HG03442 (cell line): ENCODE measurements around the gene QSOX1.
A peak's percentile ranks its signal among the peaks of the same experiment; 100 is the strongest.

Source experiments
- ATAC-seq: cut with Tn5 transposase; IDR thresholded peaks from one replicate; pipeline ENCODE4 v1.9.1; 2021; ENCODE audit warnings: mild to moderate bottlenecking, moderate library complexity; ENCODE audit not compliant: unreplicated experiment

The QSOX1 gene

DNA sequence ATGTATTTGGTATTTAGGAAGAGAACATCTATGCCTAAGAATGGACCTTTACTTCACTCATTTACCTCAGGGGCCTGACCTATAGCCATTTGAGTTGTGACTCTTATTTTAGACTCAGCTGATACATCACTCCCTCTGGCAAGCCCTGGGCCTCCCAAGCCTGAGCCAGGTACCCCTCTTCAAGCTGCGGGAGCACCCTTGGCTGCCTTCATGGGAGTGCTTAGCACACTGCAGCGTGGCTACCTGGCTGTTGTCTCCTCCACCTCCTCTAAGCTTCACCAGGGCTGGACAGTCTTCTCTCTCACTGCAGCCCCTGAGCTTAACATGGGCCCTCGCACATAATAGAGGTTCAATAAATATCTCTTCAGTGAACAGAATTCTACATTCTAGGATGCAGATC is 51.9 kb downstream of the QSOX1 start:
- no peak for ATAC-seq

DNA sequence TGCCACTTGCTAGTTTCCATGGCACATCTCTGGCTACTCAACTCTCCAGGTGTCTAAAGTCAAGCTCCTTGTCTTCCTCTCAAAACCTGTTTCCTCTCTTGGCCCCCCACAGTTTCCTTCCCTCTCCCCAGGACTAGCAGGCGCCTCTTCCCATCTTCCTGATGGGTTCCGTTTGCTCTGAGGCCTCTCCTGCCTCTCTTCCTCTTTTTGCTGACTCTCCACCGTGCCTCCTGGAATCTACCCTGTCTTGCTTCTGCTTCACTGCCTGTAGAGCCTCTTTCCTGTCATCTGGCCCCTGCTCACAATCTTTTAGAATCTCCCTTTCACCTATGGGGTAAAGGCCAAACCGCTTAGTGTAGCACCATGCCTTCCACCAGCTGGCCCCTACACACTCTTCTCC is 53.6 kb downstream of the QSOX1 start:
- no peak for ATAC-seq

DNA sequence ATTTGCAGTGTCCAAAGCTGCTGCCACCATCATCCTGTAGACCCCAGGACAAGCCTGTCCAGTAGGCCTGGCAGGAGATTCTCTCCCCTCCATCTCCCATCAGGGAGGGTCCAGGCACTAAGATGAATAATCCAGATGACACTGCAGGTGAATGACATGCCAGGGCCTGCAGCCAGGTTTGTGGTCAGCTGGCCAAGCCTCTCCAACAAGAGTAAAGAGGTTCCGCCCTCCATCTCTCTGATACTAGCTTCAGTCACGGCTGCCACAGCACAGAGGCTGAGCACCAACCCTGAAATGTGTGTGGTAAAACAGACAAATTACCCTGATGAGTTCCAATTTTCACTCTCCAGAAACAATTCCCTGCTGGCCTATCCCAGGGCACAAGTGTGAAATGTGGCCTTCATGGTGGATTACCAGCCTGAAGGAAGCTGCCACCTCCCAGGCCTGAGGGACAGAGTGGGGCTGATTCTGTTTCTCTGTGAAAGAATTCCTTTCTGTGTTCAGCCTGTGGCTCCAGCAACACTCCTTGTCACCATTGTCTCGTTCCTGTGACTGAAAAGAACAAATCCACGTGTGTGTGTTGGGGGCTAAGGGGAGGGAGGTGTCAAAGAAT is 55.4 kb downstream of the QSOX1 start:
- no peak for ATAC-seq

DNA sequence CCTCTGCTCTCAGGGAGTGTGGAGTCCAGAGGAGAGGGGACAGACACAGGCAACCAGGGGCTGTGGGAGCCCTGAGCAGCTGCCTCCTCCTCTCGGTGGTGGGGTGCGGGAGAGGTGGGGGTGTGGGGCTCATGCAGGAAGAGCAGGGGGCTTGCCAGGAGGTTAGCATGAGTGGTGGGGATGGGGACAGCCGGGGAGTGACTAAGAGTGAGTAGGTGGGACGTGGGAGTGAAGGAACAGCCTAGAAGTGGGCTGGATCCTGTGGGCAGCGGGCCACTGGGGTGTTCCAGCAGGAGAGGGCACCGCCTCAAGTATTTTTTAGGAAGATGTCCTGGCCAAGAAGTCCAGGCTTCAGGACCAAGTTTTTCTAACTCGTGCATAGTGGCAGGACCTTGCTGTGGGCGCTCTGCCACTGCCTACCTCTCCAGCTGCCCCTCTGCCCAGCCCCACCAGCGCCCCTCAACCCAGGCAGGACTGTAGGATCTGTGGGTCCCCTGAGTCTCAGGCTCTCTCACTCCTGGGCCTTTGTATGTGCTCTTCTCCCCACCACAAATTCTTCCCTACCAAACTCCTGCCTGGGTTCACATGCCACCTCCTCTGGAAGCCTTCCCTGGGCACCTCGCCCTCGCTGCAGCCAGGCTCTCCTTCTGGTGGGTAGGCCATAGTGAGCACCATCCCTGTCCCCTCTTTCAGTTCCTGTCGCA is 56.6 kb downstream of the QSOX1 start:
- ATAC-seq, result no peak

DNA sequence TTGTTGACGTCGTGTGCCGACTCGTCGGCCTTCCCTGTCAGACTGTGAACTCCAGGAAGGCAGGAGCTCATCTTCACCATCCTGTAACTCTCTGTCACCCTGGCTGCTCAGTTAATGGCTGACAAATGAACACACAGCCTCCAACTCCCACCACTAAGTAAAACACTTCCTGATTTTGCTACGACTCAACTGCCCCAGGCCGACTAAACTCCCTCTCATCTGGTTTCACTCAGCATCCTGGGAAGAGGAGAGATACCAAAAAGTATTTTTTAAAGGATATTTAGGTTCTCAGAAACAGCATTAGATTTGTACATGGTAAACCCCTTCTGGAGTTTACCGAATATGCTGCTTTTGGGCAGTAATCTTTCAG is 57.2 kb downstream of the QSOX1 start:
- no peak for ATAC-seq

DNA sequence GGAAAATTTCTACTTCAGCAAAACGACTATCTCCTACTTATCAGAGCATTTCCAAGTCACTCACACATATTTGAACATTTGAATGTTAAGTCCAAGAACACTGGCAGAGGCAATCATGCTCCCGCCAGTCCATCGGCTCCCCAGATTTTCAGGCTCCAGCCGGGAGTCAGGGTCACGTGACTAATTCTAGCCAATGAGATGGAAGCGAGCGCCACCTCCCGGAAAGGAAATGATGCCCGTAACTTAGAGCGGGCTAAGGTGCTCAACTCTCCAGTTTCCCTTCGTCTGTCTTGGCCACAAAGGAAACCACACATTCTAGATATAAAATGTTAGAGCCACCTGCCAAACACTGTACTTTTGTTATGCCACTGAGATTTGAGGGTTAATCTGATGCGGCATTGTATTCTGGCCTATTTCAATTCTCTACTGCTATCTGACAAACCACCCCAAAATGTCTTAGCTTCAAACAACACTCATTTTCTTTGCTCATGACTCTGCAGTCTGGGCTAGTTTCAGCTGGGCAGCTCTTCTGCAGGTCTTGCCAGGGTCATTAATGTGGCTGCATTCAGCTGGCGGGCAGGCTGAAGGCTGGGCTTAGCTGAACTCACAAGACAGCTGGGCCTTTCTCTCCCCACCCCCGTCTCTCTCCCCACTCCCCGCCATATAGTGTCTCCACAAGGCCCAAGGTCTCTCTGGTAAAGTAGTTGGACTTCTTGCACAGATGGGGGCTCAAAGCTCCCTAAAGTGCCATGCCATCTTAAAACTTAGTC is 58.9 kb downstream of the QSOX1 start:
- no peak for ATAC-seq

DNA sequence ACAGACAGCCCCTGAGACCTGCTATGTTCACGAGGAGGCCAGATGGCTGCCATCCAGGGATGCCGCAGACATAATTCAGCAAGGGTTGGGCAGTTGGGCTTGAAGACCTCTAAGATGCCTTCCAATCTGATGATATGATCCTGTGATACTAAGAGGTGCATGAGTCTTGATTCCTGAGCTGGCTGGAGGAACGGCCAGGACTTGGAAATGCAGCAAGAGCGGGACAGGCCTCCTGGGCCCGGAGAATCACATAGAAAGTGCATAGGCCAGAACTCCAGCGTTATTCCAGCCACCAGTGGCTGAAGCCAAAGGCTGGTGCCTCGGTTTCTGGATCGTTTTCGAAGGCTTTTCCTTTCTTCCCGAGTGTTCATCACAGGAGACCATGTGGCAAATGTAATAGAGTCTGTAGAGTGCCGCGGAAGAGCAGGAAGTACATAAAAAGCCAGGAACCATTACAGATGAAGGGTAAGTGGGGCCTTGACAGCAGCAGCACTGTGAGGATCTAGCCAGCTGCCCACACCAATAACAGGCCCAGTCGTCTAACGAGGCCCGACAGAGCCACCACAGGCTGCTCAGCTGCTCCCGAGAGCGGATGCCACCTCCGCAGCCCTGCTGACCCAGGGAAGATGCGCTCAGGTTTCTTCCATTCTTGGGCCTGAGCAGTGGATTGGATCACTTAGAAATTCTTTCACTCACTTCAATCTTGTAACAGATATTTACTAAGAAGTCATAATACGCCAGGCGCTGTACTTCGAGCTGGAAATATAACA is 61.4 kb downstream of the QSOX1 start:
- ATAC-seq, result no peak

DNA sequence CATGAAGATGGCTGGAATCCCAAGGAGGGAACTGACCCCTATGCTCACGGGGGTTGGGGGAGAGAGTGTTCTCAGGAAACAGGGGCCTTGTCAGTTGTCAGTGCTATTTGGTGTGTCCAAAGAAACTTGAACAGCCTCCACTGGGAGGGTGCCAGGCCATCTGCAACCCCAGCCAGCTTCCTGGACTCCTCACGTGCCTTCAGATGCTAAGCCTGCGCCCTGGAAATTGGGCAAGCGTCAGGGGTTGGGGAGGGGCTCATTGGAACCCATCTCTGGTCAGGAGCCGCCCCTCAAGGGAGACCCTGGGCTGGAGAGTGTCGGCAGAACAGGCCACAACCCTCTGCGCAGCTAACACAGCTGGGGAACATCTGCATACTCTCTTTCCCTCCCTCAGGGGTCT is 62.3 kb downstream of the QSOX1 start:
- no peak for ATAC-seq

DNA sequence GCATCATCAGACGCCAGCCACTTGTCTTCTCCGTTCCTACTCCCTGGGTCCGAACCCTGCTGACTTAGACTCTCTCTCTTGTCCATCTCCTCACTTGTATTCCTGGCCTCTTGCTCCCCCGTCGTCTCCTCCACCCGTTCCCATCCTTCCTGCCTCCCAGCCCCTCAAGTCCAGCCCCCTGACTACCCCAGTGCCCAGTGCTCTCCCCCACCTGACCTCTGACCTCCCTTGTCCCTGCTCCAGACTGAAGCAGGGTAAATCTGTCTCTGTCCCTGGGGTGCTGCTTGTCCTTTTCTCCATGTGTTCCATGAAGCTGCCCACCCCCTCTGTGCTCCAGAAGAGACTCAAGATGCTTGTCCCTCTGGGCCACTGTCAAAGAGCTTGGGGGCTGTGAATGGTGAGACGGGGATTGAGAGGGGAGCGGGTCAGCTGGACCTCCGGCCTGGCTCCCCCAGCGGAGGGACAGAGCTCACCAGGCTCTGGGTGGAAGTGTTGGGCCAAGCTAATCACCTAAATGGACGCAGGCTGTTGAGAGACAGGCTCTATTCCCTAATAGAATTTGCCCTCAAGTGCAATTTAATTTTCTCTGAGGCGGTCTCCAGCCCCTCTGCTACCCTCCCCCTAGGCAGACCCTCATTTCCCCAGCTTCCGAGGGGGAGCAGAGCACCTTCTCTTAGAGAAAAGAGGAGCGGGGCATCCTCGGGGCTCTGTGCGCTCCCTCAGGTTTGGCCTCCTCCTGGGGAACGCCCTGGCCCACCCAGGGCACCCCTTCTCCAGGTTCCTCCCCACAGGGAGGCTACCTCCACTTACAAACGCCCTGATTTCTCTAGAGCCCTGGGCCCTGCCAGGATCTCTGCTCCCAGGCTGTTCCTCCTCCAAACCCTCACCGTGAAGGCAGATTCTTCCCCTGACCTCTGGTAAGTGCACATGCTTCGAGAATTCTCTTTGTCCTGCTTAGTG is 64.4 kb downstream of the QSOX1 start:
- ATAC-seq, result no peak

DNA sequence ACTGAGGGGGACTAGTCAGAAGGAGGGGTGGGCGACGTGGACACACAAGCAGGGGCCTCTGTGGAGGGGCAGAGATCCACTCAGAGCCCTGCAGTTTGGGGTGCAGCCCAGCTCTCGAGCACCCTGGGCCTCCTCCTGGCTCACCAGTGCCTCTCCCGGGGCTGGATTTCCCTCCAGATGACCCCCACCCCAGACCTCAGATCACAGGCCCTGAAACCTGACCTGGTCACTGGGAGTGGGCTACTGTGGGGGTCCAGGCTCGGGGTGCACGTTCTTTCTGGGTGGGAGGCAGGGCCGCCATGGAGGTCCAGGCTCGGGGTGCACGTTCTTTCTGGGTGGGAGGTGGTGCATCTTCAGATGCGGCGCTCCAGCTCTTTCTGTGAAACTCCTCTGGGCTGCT is 65.1 kb downstream of the QSOX1 start:
- no peak for ATAC-seq

DNA sequence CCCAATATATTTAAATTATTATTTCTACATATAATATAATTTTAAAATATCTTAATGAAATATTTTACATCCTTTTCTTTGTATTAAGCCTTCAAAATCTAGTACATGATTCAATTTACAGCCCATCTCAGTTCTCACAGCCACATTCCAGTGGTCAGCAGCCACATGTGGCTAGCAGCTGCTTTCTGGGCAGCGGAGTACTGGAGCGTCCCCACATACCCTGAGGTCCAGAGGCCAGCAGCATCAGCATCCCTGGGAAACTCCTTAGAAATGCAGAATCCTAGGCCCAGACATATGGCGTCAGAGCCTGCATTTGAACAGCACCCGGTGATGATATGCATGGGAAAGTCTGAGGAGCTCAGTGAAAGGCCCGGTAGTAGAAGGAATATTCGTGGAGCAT is 66.8 kb downstream of the QSOX1 start:
- ATAC-seq, result no peak

DNA sequence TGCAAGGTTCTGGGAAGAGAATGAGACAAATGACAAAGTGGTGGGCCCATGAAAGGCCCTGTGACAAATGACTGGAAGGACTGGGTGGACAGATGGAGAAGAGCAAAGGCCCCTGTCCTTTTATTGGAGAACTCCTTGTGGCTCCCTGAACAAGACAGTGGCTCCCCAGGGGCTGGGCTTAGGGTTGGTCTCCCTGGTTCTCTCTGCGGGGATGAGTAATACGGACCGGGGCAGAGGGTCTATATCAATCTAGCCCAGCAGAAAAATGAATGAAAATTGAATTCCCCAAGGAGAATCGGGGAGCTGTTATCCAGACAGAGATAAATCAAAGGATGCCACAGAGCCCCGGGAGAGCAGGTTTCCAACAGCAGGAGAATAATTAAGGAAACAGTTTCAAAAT is 70.2 kb downstream of the QSOX1 start:
- no peak for ATAC-seq

DNA sequence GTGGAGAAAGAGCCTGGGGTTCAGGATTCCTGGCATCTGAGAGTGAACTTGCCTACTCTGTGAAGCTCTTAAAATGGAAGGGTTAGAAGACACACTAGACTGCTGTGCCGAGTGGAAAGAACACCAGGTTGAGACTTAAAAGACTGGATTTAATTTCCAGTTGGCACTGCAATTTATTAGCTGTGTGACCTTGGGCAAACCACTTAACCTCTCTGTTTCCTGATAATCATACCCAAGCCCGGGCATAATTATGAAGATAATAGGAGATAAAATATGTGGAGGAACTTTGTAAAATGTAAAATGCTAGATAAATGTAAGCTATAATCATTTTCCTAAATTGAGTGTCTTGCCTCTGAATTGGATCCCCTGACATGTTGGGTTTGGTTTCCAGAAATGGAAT is 70.7 kb downstream of the QSOX1 start:
- ATAC-seq, result no peak

DNA sequence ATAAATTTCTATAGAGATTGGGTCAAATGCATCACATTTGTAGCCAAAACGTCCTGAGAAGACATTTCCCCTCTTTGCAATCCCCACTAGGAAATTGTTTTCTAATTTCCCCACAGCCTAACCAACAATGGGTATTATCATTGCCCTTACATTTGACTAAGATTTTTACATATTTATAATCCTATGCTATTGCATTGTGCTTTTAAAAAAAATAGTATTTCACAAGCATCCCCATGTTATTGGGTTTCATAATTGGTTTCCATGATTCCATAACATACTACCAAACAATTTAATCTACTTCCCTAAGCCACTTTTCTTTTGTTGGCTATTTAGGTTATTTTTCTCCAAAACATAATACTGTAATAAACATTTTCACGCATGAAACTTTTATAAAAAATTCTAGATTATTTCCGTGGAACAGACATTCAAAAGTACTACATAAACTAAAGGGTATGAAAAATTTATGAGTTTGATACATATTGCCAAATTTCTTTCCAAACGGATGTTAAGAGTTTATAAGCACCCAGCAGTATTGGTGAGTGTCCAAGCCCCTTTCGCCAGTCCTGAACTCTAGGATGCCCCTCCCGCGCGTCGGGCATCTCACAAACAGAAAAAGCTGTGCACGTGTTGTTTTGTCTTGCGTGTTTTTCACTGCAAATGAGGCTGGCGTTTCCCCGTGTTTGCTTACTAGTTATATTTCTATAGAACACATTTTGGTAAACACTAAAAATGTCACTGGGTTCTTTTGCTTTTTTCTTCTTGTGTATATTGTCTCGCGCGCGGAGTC is 73.4 kb downstream of the QSOX1 start:
- ATAC-seq, result no peak

DNA sequence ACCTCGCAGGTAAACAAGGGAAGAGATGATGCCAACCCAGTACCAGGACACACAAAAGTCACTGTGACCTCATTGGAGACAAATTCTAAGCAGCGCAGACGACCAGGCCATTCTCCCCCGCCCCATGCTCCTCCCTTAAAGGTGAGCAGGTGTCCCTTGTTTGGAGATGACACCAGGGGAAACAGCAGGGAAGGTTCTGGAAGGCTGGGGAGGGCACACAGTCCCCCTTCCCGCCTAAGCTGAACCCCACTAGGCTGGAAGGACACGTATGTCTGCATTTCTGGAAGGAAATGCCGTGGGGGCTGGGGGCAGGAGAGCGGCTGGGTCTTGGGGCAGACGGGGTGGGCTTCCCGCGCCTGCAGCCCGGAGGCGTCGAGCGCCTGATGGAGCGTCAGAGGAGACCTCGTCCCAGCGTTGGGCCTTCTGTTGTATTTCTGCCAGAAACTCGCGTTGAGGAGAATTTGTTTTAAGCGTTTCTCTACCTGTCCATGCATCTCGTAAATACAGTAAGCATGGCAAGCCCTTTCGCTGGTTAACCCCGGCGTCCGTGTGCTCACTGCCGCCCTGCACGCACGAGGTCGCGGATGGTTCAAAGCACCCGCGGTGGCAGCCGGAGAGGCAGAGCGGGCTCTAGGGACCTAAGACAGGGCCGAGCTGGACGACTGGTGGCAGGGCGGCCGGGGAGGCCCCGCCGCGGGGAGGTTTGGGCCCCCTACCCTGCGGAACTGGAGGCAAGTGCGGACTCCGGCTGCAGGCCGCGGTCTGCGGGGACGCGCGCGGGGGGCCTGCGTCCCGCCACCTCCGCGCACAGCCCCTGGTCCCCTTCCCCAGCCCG is 74.2 kb downstream of the QSOX1 start:
- ATAC-seq, result peak; percentile 16

DNA sequence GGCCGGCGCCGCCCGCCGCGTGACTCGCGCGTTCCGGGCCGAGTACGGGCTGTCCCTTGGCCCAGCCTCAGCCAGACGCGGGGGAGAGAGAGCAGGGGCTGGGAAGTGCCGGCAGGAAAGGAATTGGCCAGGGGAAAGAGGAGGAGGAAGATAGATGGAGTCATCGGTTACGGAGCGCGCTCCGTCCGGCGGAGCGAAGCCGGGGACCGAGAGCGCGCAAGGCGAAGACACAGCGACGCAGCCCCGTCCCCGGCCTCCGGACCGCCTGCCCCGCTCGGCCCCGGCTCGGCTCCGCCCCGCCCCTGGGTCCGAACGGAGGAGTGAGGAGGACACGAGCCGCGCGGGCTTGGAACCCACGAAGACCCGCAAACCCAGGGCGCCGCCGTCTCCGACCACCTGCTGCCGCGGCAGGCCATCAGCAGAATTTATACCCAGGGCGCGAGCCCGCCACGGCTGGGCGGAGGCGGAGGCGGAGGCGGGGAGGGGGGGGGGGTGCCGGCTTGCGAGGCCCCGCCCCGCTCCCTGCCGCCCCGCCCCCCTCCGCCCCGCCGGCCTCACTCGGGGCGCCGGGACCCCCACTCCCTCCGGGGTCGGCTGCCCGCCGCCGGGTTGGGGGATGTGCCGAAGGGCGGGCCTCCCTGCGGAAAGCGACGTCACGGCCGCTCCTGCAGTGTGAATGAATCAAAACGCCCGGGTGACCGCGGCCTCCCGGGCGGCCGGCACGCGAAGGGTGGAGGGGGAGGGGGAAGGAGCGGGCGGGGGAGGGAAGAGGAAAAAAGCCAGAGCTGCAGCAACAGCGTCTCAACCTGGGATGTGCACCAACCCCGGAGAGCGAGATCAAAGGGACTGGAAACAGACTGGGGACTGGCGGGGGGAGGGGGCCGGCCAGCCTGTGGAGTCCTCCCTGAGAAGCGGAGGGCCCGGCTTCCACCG is 75.1 kb downstream of the QSOX1 start, which contains the start of gene LHX4:
TSS of gene LHX4 (plus strand) at position 782 of the 933 bp plus-strand sequence. CDS start 266 bp downstream, outside the sequence.
- peak; percentile 34 for ATAC-seq

DNA sequence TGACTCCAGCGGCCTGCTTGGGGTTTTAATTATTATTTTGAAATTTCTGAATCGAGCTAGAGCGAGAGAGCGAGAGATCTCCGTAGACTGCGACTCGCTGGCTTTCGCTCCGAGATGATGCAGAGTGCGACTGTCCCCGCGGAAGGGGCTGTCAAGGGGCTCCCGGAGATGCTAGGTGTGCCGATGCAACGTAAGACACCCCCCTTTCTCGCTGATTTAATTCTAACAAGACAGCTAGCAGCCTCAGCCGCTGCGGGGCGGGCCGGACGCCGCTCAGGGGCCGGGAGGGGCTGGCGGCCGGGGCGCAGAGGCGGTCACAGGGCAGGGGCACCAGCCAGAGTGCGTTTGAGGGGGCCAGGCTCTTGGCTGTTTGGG is 75.7 kb downstream of the QSOX1 start:
- ATAC-seq, result no peak
